GM12878 (cell line): ENCODE measurements around the gene RNF223. TPM values are rescaled to one million over a fixed set of nuclear protein-coding genes. Genes with fewer than 3 reads are reported as not detected.

Source experiments
- ATAC-seq: fragments of 200-7000 bp; cut with Tn5 transposase; 3 replicates; pipeline ENCODE4 v1.9.1; 2020; ENCODE audit warnings: mild to moderate bottlenecking, moderate library complexity
- BruUV-seq: library from RNA; stranded (reverse); fragments of 400-500 nt; replicated peaks from 2 replicates; lab custom pipeline; 2021; lab: Mats Ljungman, UMichigan
- CTCF ChIA-PET: fragments of 300-600 bp; sonication (Branson Sonifier 250); formaldehyde crosslinking; extraction: SDS; loops from one replicate; lab custom pipeline; 2021; ENCODE audit warnings: inconsistent platforms; lab: Yijun Ruan, JAX
- POLR2A ChIA-PET: fragments of 350-600 bp; formaldehyde crosslinking; extraction: SDS; loops from one replicate; lab custom pipeline; 2021; ENCODE audit warnings: inconsistent platforms; lab: Charles Lee
- RAD21 ChIA-PET: fragments of 300-600 bp; sonication (Branson Sonifier 250); formaldehyde crosslinking; loops from one replicate; lab custom pipeline; 2023; ENCODE audit warnings: antibody characterized with exemption; ENCODE audit not compliant: unreplicated experiment; lab: Charles Lee
- SMC1A ChIA-PET: fragments of 300-600 bp; sonication (Branson Sonifier 250); formaldehyde crosslinking; loops from one replicate; lab custom pipeline; 2023; ENCODE audit not compliant: unreplicated experiment, uncharacterized antibody; lab: Charles Lee
- DNase-seq: peaks from one replicate; pipeline ENCODE4 v3.0.0-alpha.2; 2011; ENCODE audit warnings: low read depth, low spot score
- FAIRE-seq: peaks from 3 replicates; lab custom pipeline; 2011; peaks lifted over from hg19 to GRCh38; lab: Jason Lieb, UNC
- H2AFZ ChIP-seq: 2 replicates; pipeline ENCODE4 v1.6.0; 2011; ENCODE audit warnings: low read depth, low read length, control low read depth; ENCODE audit not compliant: control insufficient read depth
- H3K27ac ChIP-seq: 2 replicates; pipeline ENCODE4 v1.5.1; 2011; ENCODE audit warnings: control low read depth; ENCODE audit not compliant: control insufficient read depth, insufficient read depth
- H3K27me3 ChIP-seq, 2 experiments: replicated peaks in 1 of 2; 2 replicates each; pipeline versions ENCODE4 v1.6.0 to v1.6.1; 2011; ENCODE audit warnings: low read length in 1 of 2; ENCODE audit not compliant: control insufficient read depth in 2 of 2, insufficient read depth in 2 of 2
- H3K36me3 ChIP-seq, 2 experiments: 2 replicates each; pipeline ENCODE4 v1.5.1; 2011; ENCODE audit warnings: low read length in 1 of 2; ENCODE audit not compliant: control insufficient read depth in 2 of 2, insufficient read depth in 2 of 2
- H3K4me1 ChIP-seq: 2 replicates; pipeline ENCODE4 v1.6.1; 2011; ENCODE audit warnings: mild to moderate bottlenecking, low read length, moderate library complexity, mixed read lengths; ENCODE audit not compliant: control insufficient read depth, insufficient read depth
- H3K4me2 ChIP-seq: 2 replicates; pipeline ENCODE4 v1.6.0; 2011; ENCODE audit warnings: control low read depth; ENCODE audit not compliant: control insufficient read depth, insufficient read depth
- H3K4me3 ChIP-seq: fragments of 200-600 bp; sonication (generic); 2 replicates; pipeline ENCODE4 v1.5.1; 2016
- H3K79me2 ChIP-seq: 2 replicates; pipeline ENCODE4 v1.6.0; 2011; ENCODE audit warnings: low read length; ENCODE audit not compliant: control insufficient read depth, insufficient read depth
- H3K9ac ChIP-seq: 2 replicates; pipeline ENCODE4 v1.8.0; 2011; ENCODE audit warnings: low read length, control low read depth, mixed read lengths; ENCODE audit not compliant: control insufficient read depth, insufficient read depth
- H3K9me3 ChIP-seq: replicated peaks from 3 replicates; pipeline ENCODE4 v1.5.1; 2011; ENCODE audit warnings: mild to moderate bottlenecking, low read length; ENCODE audit not compliant: control insufficient read depth, insufficient read depth
- H4K20me1 ChIP-seq: 2 replicates; pipeline ENCODE4 v1.6.0; 2011; ENCODE audit not compliant: control insufficient read depth, insufficient read depth
- CBX3 ChIP-seq: fragments of 200-600 bp; sonication (generic); IDR thresholded peaks from 2 replicates; pipeline ENCODE4 v1.6.1; 2016; ENCODE audit warnings: low read depth, borderline replicate concordance
- EP300 ChIP-seq, 2 experiments: fragments of 150-350 bp in 1 of 2; IDR thresholded peaks; 2 replicates each; pipeline ENCODE4 v1.6.1; 2011 to 2012; ENCODE audit warnings: low read depth in 2 of 2, low read length in 2 of 2, borderline replicate concordance in 1 of 2, improper control_type of control experiment in 1 of 2, inconsistent platforms in 1 of 2; ENCODE audit not compliant: control insufficient read depth in 1 of 2
- HDGF ChIP-seq: fragments of 450-650 bp; IDR thresholded peaks from 2 replicates; pipeline ENCODE4 v1.6.1; 2016; ENCODE audit warnings: antibody characterized with exemption
- MLLT1 ChIP-seq: fragments of 450-650 bp; IDR thresholded peaks from 2 replicates; pipeline ENCODE4 v1.6.1; 2016; ENCODE audit warnings: mild to moderate bottlenecking
- NR2C2 ChIP-seq: IDR thresholded peaks from 2 replicates; pipeline ENCODE4 v1.6.1; 2011; ENCODE audit warnings: borderline replicate concordance, low read depth; ENCODE audit not compliant: control insufficient read depth, insufficient read length
- RB1 ChIP-seq: fragments of 450-650 bp; formaldehyde crosslinking; IDR thresholded peaks from 2 replicates; pipeline ENCODE4 v1.6.1; 2017; ENCODE audit warnings: mild to moderate bottlenecking, borderline replicate concordance
- SMAD1 ChIP-seq: fragments of 450-650 bp; IDR thresholded peaks from 2 replicates; pipeline ENCODE4 v1.6.1; 2018; ENCODE audit warnings: mild to moderate bottlenecking, low read depth; ENCODE audit not compliant: partially characterized antibody
- WGBS: methylation state at CpG from one replicate; pipeline ENCODE4 v1.1.6; 2016; ENCODE audit warnings: low lambda C conversion rate; ENCODE audit not compliant: insufficient replicate concordance, insufficient coverage; ENCODE audit errors: missing lambda C conversion rate; 5-methylcytosine and 5-hydroxymethylcytosine counted together
- in situ Hi-C: fragments of 300-500 bp; cut with MboI; formaldehyde crosslinking; loops from 9 replicates; pipeline ENCODE4 v1.14.3; 2018; ENCODE audit warnings: mixed read lengths
- intact Hi-C: fragments of 100-400 bp; cut with micrococcal nuclease; formaldehyde crosslinking; loops from one replicate; pipeline ENCODE4 v1.14.2; 2022; ENCODE audit not compliant: unreplicated experiment
- polyA plus RNA-seq, 11 experiments: library from polyadenylated mRNA; depleted of rRNA in 4 of 11; unstranded in 6 of 11; stranded (reverse) in 5 of 11; fragments of >200 nt; fragmentation: Nextera tagmentation in 4 of 11; fragmentation: Illumina TruSeq in 1 of 11; extraction: Ambion mirVana in 4 of 11; extraction: Trizol in 1 of 11; gene quantifications; 1 replicate in 1 of 11; 2 replicates in 10 of 11; pipeline versions ENCODE4 v1.2.1 to v1.2.3, GENCODE V29; 2011 to 2016; ENCODE audit warnings: inconsistent platforms in 2 of 11, missing spikeins in 2 of 11, low read depth in 1 of 11
- total RNA-seq, 4 experiments: library from RNA; depleted of rRNA in 3 of 4; stranded (reverse); fragments of >200 nt in 3 of 4; fragmentation: Illumina TruSeq in 1 of 4; extraction: Trizol in 1 of 4; gene quantifications; 2 replicates each; pipeline versions ENCODE4 v1.2.1 to v1.2.3, GENCODE V29; 2013 to 2021
- TF ChIP-seq, protein P1 (sequence below): fragments of 450-650 bp; formaldehyde crosslinking; IDR thresholded peaks from 2 replicates; pipeline ENCODE4 v1.5.0; 2022; ENCODE audit warnings: mild to moderate bottlenecking, missing genetic modification characterization
- TF ChIP-seq, protein P2 (sequence below): fragments of 450-650 bp; IDR thresholded peaks from 2 replicates; pipeline ENCODE4 v1.6.1; 2017; ENCODE audit warnings: mild to moderate bottlenecking

Gene RNF223
- total and polyA plus RNA-seq, 10 of the 15 experiments (the other 5 are each of a cell fraction or from before 2014, with no cell fraction given), result 0.06 TPM; not detected in 9

DNA sequence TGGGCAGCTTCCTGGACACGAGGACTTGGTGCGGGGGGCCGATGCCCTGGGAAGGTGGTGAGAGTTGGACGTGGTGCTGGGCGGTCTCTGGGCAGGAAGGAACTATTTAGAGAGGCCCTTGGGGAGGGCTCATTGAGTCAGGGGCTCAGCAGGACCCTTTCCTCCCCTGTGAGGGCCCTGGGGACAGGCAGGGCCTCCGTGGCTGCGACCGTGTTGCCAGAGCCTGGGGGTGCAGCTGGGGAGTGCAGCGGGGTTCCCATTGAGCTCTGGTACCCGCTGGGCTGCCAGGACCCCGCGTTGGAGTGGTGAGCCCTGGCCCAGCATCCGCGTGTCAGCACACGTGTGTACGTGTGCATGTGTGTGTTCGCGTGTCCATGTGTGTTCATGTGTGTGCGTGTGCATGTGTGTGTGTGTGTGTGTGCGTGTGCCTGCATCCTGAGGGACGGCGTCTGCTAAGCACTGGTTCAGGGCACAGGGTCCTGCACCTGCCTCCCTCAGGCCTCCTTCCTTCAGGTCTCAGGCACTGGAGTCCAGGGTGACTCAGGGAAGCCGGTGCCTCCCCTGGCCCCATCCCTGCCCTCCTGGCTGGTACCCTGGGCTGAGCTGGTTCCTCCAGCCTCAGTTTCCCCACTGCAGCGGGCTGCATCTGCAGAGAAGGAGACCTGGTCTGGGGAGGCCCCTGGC is 10.7 kb downstream of the RNF223 start:
- ATAC-seq (peak; percentile 4), FAIRE-seq (no peak), DNase-seq (no peak)
- Histone ChIP-seq H3K36me3 (no peaks in the 10 kb centered on the region), H3K4me3 (peak overlapping the region; percentile 63; the same call in 1 of the 2 replicates), H3K27me3 (no peaks in the 10 kb centered on the region), H4K20me1 (no peaks in the 10 kb centered on the region), H3K9me3 (no peaks in the 10 kb centered on the region), H2AFZ (peak overlapping the region; percentile 6; the same call in 1 of the 2 replicates), H3K4me2 (peak overlapping the region; percentile 78), H3K79me2 (no peaks in the 10 kb centered on the region)
- ChIA-PET POLR2A (interaction anchor here (1.0 to 2.7 kb wide), 9 partner anchors 25 to 187 kb away, joined by 3 to 15 read pairs (median 5); partner anchors contain the start of gene ISG15), RAD21 (interaction anchor here (0.7 to 3.7 kb wide), 18 partner anchors 16 to 228 kb away, joined by 3 to 58 read pairs (median 8); partner anchors contain the start of genes AGRN, ISG15 and PERM1), CTCF (interaction anchor here (0.7 to 8.7 kb wide), 15 partner anchors 9 to 227 kb away, joined by 3 to 83 read pairs (median 6); partner anchors contain the start of genes ISG15, NOC2L and PERM1), SMC1A (interaction anchor here (0.9 to 2.7 kb wide), 8 partner anchors 24 to 187 kb away, joined by 3 to 24 read pairs (median 8); partner anchors contain the start of gene ISG15)
- TSS peak; percentile 72 for BruUV-seq
- TF ChIP-seq RB1 (0 out of 2 replicates have a peak, but pooled peaks have one; percentile 17), HDGF (peak; percentile 74; the same call in 1 of the 2 replicates), CBX3 (no peak), NR2C2 (no peak), SMAD1 (no peak), EP300 (IDR thresholded peaks at IDR 0.05; ENCODE audit: borderline replicate concordance in 1 of 2, control insufficient read depth in 1 of 2, low read depth in 2 of 2, low read length in 2 of 2) (no peak), MLLT1 (peak; percentile 50; the same call in 1 of the 2 replicates)
- TF ChIP-seq, protein P1, sequence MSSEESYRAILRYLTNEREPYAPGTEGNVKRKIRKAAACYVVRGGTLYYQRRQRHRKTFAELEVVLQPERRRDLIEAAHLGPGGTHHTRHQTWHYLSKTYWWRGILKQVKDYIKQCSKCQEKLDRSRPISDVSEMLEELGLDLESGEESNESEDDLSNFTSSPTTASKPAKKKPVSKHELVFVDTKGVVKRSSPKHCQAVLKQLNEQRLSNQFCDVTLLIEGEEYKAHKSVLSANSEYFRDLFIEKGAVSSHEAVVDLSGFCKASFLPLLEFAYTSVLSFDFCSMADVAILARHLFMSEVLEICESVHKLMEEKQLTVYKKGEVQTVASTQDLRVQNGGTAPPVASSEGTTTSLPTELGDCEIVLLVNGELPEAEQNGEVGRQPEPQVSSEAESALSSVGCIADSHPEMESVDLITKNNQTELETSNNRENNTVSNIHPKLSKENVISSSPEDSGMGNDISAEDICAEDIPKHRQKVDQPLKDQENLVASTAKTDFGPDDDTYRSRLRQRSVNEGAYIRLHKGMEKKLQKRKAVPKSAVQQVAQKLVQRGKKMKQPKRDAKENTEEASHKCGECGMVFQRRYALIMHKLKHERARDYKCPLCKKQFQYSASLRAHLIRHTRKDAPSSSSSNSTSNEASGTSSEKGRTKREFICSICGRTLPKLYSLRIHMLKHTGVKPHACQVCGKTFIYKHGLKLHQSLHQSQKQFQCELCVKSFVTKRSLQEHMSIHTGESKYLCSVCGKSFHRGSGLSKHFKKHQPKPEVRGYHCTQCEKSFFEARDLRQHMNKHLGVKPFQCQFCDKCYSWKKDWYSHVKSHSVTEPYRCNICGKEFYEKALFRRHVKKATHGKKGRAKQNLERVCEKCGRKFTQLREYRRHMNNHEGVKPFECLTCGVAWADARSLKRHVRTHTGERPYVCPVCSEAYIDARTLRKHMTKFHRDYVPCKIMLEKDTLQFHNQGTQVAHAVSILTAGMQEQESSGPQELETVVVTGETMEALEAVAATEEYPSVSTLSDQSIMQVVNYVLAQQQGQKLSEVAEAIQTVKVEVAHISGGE (CRISPR knock-in tag), result no peak
- TF ChIP-seq, protein P2, sequence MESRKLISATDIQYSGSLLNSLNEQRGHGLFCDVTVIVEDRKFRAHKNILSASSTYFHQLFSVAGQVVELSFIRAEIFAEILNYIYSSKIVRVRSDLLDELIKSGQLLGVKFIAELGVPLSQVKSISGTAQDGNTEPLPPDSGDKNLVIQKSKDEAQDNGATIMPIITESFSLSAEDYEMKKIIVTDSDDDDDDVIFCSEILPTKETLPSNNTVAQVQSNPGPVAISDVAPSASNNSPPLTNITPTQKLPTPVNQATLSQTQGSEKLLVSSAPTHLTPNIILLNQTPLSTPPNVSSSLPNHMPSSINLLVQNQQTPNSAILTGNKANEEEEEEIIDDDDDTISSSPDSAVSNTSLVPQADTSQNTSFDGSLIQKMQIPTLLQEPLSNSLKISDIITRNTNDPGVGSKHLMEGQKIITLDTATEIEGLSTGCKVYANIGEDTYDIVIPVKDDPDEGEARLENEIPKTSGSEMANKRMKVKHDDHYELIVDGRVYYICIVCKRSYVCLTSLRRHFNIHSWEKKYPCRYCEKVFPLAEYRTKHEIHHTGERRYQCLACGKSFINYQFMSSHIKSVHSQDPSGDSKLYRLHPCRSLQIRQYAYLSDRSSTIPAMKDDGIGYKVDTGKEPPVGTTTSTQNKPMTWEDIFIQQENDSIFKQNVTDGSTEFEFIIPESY, result peak; percentile 82
- TF ChIP-seq, all 136 proteins: peak for 4
- intact Hi-C loops, result loop anchor here (1.0 to 10.0 kb wide), 4 partner anchors 30 to 159 kb away; no protein-coding TSS in a partner anchor
- Histone ChIP-seq H3K4me1 (peaks cover 23% of the 10 kb centered on the region), H3K9ac (no peak overlapping the region), H3K27ac (peak overlapping the region; percentile 34)
- in situ Hi-C loops, result loop anchor here (5.0 kb wide), 2 partner anchors 41 to 81 kb away; partner anchors contain the start of genes AGRN and PERM1
- 53% methylated on average over 24 of the region's 24 CpGs for WGBS
